Endothelial cell of hepatic sinusoid (primary cell): ENCODE measurements around the gene ADAP1.
"Not testable (repeated sequence)": the region's sequence is repeated elsewhere in the genome, so short reads cannot be mapped to it uniquely, and the experiment has no call there.

Experiments
- in situ Hi-C: cut with HindIII; loops from 2 replicates; pipeline ENCODE4 v1.10.0; 2017; ENCODE audit warnings: low sequenced_read_pairs

The ADAP1 gene

GRCh38 chr7:874031-874749 lies 80.3 kb downstream of the ADAP1 start:
- in situ Hi-C loops: no loop called here

GRCh38 chr7:873367-874002 lies 81.0 kb downstream of the ADAP1 start:
- in situ Hi-C loops: no loop called here

- in situ Hi-C loops: not testable (repeated sequence)
Observed at GRCh38 chr7:872685-873084, 81.8 kb downstream of the ADAP1 start.

GRCh38 chr7:871900-872537 lies 82.5 kb downstream of the ADAP1 start:
- in situ Hi-C loops: no loop called here

GRCh38 chr7:869348-869747 lies 85.1 kb downstream of the ADAP1 start:
- in situ Hi-C loops: no loop called here

- in situ Hi-C loops: no loop called here
Observed at GRCh38 chr7:868189-868486, 86.3 kb downstream of the ADAP1 start.

GRCh38 chr7:867406-868188 lies 86.9 kb downstream of the ADAP1 start:
- in situ Hi-C loops: no loop called here

- in situ Hi-C loops: no loop called here
Observed at GRCh38 chr7:867001-867405, 87.5 kb downstream of the ADAP1 start.

GRCh38 chr7:865921-866320 lies 88.6 kb downstream of the ADAP1 start:
- in situ Hi-C loops: no loop called here

GRCh38 chr7:863106-863505 lies 91.4 kb downstream of the ADAP1 start:
- in situ Hi-C loops: no loop called here

- in situ Hi-C loops: no loop called here
Observed at GRCh38 chr7:862157-862556, 92.3 kb downstream of the ADAP1 start.

- in situ Hi-C loops: no loop called here
Observed at GRCh38 chr7:861222-861621, 93.3 kb downstream of the ADAP1 start.

GRCh38 chr7:860149-860548 lies 94.3 kb downstream of the ADAP1 start:
- in situ Hi-C loops: no loop called here

GRCh38 chr7:859359-860030 lies 95.0 kb downstream of the ADAP1 start:
- in situ Hi-C loops: no loop called here

- in situ Hi-C loops: no loop called here
Observed at GRCh38 chr7:857661-858060, 96.8 kb downstream of the ADAP1 start.

GRCh38 chr7:856444-857095 lies 97.9 kb downstream of the ADAP1 start:
- in situ Hi-C loops: no loop called here

- in situ Hi-C loops: no loop called here
Observed at GRCh38 chr7:855686-856369, 98.7 kb downstream of the ADAP1 start.

GRCh38 chr7:854118-854775 lies 100.2 kb downstream of the ADAP1 start:
- in situ Hi-C loops: no loop called here

GRCh38 chr7:853366-854117 lies 100.9 kb downstream of the ADAP1 start:
- in situ Hi-C loops: no loop called here
